Lower leg skin (tissue), 3 donors: ENCODE measurements around the gene CCDC66.

Experiments
- POLR2A ChIP-seq, 2 donors: fragments of 450-650 bp; IDR thresholded peaks; one replicate each; pipeline ENCODE4 v1.6.1; 2016 to 2017; ENCODE audit warnings: antibody characterized with exemption in 2 of 2, mild to moderate bottlenecking in 1 of 2, moderate library complexity in 1 of 2
- TF ChIP-seq, protein P1 (sequence below), 3 donors: fragments of 450-650 bp; IDR thresholded peaks; one replicate each; pipeline ENCODE4 v1.5.1; 2016; ENCODE audit warnings: antibody characterized with exemption in 3 of 3, mild to moderate bottlenecking in 3 of 3, moderate library complexity in 2 of 3

DNA sequence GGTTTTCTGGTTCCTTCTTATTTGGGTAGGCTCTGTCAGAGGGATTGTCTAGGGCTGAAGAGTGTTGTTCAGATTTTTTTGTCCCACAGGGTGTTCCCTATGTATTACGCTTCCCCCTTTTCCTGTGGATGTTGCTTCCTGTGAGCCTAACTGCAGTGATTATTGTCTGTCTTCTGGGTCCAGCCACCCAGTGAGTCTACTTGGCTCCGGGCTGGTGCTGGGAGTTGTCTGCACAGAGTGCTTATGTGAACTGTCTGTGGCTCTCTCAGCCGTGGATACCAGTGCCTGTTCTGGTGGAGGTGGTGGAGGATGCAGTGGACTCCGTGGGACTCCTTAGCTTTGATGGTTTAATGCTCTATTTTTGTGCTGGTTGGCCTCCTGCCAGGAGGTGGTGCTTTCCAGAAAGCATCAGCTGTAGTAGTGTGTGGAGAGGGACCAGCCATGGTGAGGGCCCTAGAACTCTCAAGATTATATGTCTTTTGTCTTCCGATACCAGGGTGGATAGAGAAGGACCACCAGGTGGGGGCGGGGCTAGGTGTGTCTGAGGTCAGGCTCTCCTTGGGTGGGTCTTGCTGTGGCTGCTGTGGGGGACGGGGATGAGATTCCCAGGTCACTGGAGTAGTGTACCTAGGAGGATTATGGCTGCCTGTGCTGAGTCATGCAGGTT, 53.8 kb downstream of the CCDC66 start:
- TF ChIP-seq, protein P1, sequence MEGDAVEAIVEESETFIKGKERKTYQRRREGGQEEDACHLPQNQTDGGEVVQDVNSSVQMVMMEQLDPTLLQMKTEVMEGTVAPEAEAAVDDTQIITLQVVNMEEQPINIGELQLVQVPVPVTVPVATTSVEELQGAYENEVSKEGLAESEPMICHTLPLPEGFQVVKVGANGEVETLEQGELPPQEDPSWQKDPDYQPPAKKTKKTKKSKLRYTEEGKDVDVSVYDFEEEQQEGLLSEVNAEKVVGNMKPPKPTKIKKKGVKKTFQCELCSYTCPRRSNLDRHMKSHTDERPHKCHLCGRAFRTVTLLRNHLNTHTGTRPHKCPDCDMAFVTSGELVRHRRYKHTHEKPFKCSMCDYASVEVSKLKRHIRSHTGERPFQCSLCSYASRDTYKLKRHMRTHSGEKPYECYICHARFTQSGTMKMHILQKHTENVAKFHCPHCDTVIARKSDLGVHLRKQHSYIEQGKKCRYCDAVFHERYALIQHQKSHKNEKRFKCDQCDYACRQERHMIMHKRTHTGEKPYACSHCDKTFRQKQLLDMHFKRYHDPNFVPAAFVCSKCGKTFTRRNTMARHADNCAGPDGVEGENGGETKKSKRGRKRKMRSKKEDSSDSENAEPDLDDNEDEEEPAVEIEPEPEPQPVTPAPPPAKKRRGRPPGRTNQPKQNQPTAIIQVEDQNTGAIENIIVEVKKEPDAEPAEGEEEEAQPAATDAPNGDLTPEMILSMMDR (IDR thresholded peaks at IDR 0.05) = no peak
- no peak for TF ChIP-seq POLR2A (IDR thresholded peaks at IDR 0.05)
